ENCODE measurements around the gene TNFSF13B. TPM values are rescaled to one million over a fixed set of nuclear protein-coding genes. Genes with fewer than 3 reads are reported as not detected.

The TNFSF13B gene
- total RNA-seq, 1 experiment from 2014 or later: 1.4 TPM

- no peaks in the 10 kb centered on the region for H3K36me3 ChIP-seq (ENCODE audit: control insufficient read depth, insufficient read depth, low read length)
- no TSS peak for BruUV-seq (replicated peaks)
- H3K9me3 ChIP-seq (ENCODE audit: control insufficient read depth, insufficient read depth, low read depth, low read length): no peaks in the 10 kb centered on the region
- TF ChIP-seq SIN3A (IDR thresholded peaks at IDR 0.05; ENCODE audit: borderline replicate concordance, insufficient read depth, low read depth, low read length) (no peak), POLR2AphosphoS5 (IDR thresholded peaks at IDR 0.05; ENCODE audit: low read depth, low read length) (no peak), CTCF (IDR thresholded peaks at IDR 0.05) (no peak), REST (IDR thresholded peaks at IDR 0.05; ENCODE audit: insufficient read depth in 1 of 2, low read depth in 2 of 2, low read length in 1 of 2) (no peak), TCF7L2 (IDR thresholded peaks at IDR 0.05; ENCODE audit: low read depth, low read length) (no peak)
- POLR2A ChIA-PET: no interaction called here
- in situ Hi-C loops (cut with HindIII; ENCODE audit: low pct_unique_long_range_greater_than_20kb, low sequenced_read_pairs) (no loop called here), intact Hi-C loops (cut with micrococcal nuclease; ENCODE audit: unreplicated experiment) (no loop called here)
- ATAC-seq (no peak), DNase-seq (ENCODE audit: low read depth, low spot score) (no peak)
- no peaks in the 10 kb centered on the region for H3K27me3 ChIP-seq (ENCODE audit: control insufficient read depth, insufficient read depth, low read length)
- CTCF ChIA-PET: no interaction called here
- no peak overlapping the region for H3K27ac ChIP-seq (ENCODE audit: low read length)
- H3K4me1 ChIP-seq (ENCODE audit: control insufficient read depth, insufficient read depth, low read length): no peaks in the 10 kb centered on the region
- H3K4me3 ChIP-seq (ENCODE audit: low read depth in 2 of 2, low read length in 2 of 2): no peak overlapping the region
Measured at GRCh38 chr13:108289819-108290218, 20.3 kb downstream of the TNFSF13B start.

GRCh38 chr13:108297114-108297513, 27.6 kb downstream of the TNFSF13B start:
- in situ Hi-C loops (cut with HindIII; ENCODE audit: low pct_unique_long_range_greater_than_20kb, low sequenced_read_pairs): no loop called here
- TF ChIP-seq SIN3A (IDR thresholded peaks at IDR 0.05; ENCODE audit: borderline replicate concordance, insufficient read depth, low read depth, low read length) (no peak), CTCF (IDR thresholded peaks at IDR 0.05) (no peak), POLR2AphosphoS5 (IDR thresholded peaks at IDR 0.05; ENCODE audit: low read depth, low read length) (no peak), REST (IDR thresholded peaks at IDR 0.05; ENCODE audit: insufficient read depth in 1 of 2, low read depth in 2 of 2, low read length in 1 of 2) (no peak), TCF7L2 (IDR thresholded peaks at IDR 0.05; ENCODE audit: low read depth, low read length) (no peak)
- ChIA-PET CTCF (no interaction called here), POLR2A (no interaction called here)
- no peaks in the 10 kb centered on the region for H3K27me3 ChIP-seq (ENCODE audit: control insufficient read depth, insufficient read depth, low read length)
- no peak for DNase-seq (ENCODE audit: low read depth, low spot score)
- no peak for ATAC-seq
- intact Hi-C loops (cut with micrococcal nuclease; ENCODE audit: unreplicated experiment): no loop called here
- BruUV-seq (replicated peaks): no TSS peak
- no peak overlapping the region for H3K4me3 ChIP-seq (ENCODE audit: low read depth in 2 of 2, low read length in 2 of 2)
- no peaks in the 10 kb centered on the region for H3K4me1 ChIP-seq (ENCODE audit: control insufficient read depth, insufficient read depth, low read length)
- no peaks in the 10 kb centered on the region for H3K36me3 ChIP-seq (ENCODE audit: control insufficient read depth, insufficient read depth, low read length)
- no peak overlapping the region for H3K27ac ChIP-seq (ENCODE audit: low read length)
- no peaks in the 10 kb centered on the region for H3K9me3 ChIP-seq (ENCODE audit: control insufficient read depth, insufficient read depth, low read depth, low read length)
